ENCODE data around the gene DYNC2I2. TPM values are rescaled to one million over a fixed set of nuclear protein-coding genes. Genes with fewer than 3 reads are reported as not detected.
"Not testable (repeated sequence)": the region's sequence is repeated elsewhere in the genome, so short reads cannot be mapped to it uniquely, and the experiment has no call there.

Gene DYNC2I2
- total RNA-seq, 1 donor from 2014 or later: 58.0 TPM

- H3K36me3 Mint-ChIP-seq (ENCODE audit: low read depth): peaks cover 22% of the 10 kb centered on the region
- no peaks in the 10 kb centered on the region for H3K9me3 Mint-ChIP-seq
- no peak overlapping the region for H3K27ac Mint-ChIP-seq
- peaks cover 2% of the 10 kb centered on the region for H3K4me1 Mint-ChIP-seq
- intact Hi-C loops (cut with micrococcal nuclease): no loop called here
- no peak overlapping the region for H3K4me3 Mint-ChIP-seq
- H3K27me3 Mint-ChIP-seq: no peaks in the 10 kb centered on the region
- ATAC-seq (ENCODE audit: low read depth): no peak
- ChIA-PET CTCF (no interaction called here), POLR2A (interaction anchor here (1.3 kb wide), 1 partner anchor 12 kb away, joined by 3 read pairs; no protein-coding TSS in a partner anchor)
- TF ChIP-seq CTCF (IDR thresholded peaks at IDR 0.05): no peak
- no peak for DNase-seq
Observed at GRCh38 chr9:128675382-128675781, 18.7 kb upstream of the DYNC2I2 start.

GRCh38 chr9:128669786-128670185 is 13.1 kb upstream of the DYNC2I2 start:
- no peak for ATAC-seq (ENCODE audit: low read depth)
- Mint-ChIP-seq H3K9me3 (no peaks in the 10 kb centered on the region), H3K36me3 (ENCODE audit: low read depth) (peaks cover 2% of the 10 kb centered on the region)

GRCh38 chr9:128666481-128666941 is 9.9 kb upstream of the DYNC2I2 start:
- H3K27me3 Mint-ChIP-seq; H3K27ac Mint-ChIP-seq; H3K36me3 Mint-ChIP-seq (ENCODE audit: low read depth); H3K4me1 Mint-ChIP-seq; H3K9me3 Mint-ChIP-seq; DNase-seq; ATAC-seq (ENCODE audit: low read depth); H3K4me3 Mint-ChIP-seq; intact Hi-C loops (cut with micrococcal nuclease); CTCF ChIA-PET: not testable (repeated sequence)
- POLR2A ChIA-PET: interaction anchor here (0.6 kb wide), 1 partner anchor 246 kb away, joined by 3 read pairs; the partner anchor contains the start of gene CERCAM

More at GRCh38 chr9:128669786-128670185, 13.1 kb upstream of the DYNC2I2 start:
- intact Hi-C loops (cut with micrococcal nuclease): no loop called here
- TF ChIP-seq CTCF (IDR thresholded peaks at IDR 0.05): no peak
- ChIA-PET POLR2A (interaction anchor here (0.7 to 0.8 kb wide), 2 partner anchors 13 kb away, joined by 6 read pairs; partner anchors contain the start of gene DYNC2I2), CTCF (interaction anchor here (0.7 kb wide), 1 partner anchor 504 kb away, joined by 6 read pairs; no protein-coding TSS in a partner anchor)
- H3K27ac Mint-ChIP-seq: no peak overlapping the region
- no peaks in the 10 kb centered on the region for H3K4me1 Mint-ChIP-seq
- DNase-seq: no peak
- no peak overlapping the region for H3K4me3 Mint-ChIP-seq
- H3K27me3 Mint-ChIP-seq: no peaks in the 10 kb centered on the region

- H3K27me3 Mint-ChIP-seq: no peaks in the 10 kb centered on the region
- H3K4me1 Mint-ChIP-seq: peaks cover 18% of the 10 kb centered on the region
- peaks cover 2% of the 10 kb centered on the region for H3K36me3 Mint-ChIP-seq (ENCODE audit: low read depth)
- no peak overlapping the region for H3K4me3 Mint-ChIP-seq
- ATAC-seq (ENCODE audit: low read depth) (no peak), DNase-seq (no peak)
- H3K9me3 Mint-ChIP-seq: no peaks in the 10 kb centered on the region
- ChIA-PET CTCF (no interaction called here), POLR2A (interaction anchor here (0.6 to 2.1 kb wide), 8 partner anchors 12 to 105 kb away, joined by 3 to 12 read pairs (median 4); partner anchors contain the start of gene ZDHHC12)
- no peak for TF ChIP-seq CTCF (IDR thresholded peaks at IDR 0.05)
- H3K27ac Mint-ChIP-seq: peak overlapping the region; percentile 99
- intact Hi-C loops (cut with micrococcal nuclease): loop anchor here (2.0 to 5.0 kb wide), 2 partner anchors 67 to 225 kb away; partner anchors contain the start of genes KYAT1, LRRC8A and ZDHHC12
Observed at GRCh38 chr9:128657796-128658195, 1.1 kb upstream of the DYNC2I2 start.

GRCh38 chr9:128657344-128657704 is 677 bp upstream of the DYNC2I2 start:
- intact Hi-C loops (cut with micrococcal nuclease): loop anchor here (2.0 to 5.0 kb wide), 2 partner anchors 67 to 225 kb away; partner anchors contain the start of genes KYAT1, LRRC8A and ZDHHC12
- ATAC-seq (ENCODE audit: low read depth) (no peak), DNase-seq (no peak)
- ChIA-PET CTCF (no interaction called here), POLR2A (interaction anchor here (0.5 to 2.1 kb wide), 12 partner anchors 13 to 132 kb away, joined by 3 to 13 read pairs (median 6); partner anchors contain the start of genes SET and ZDHHC12)
- Mint-ChIP-seq H3K27me3 (no peaks in the 10 kb centered on the region), H3K4me3 (peak overlapping the region; percentile 92), H3K27ac (peak overlapping the region; percentile 99), H3K9me3 (no peaks in the 10 kb centered on the region), H3K4me1 (peaks cover 18% of the 10 kb centered on the region), H3K36me3 (ENCODE audit: low read depth) (peaks cover 2% of the 10 kb centered on the region)
- TF ChIP-seq CTCF (IDR thresholded peaks at IDR 0.05): no peak

Data from activated B cell treated with CpG ODN at 0.5 μM for 24 hours (primary cell).